GM12865 (cell line): ENCODE data around the gene KNDC1.

Experiments
- DNase-seq: peaks from one replicate; pipeline ENCODE4 v3.0.0; 2010; ENCODE audit warnings: low read depth
- H3K4me3 ChIP-seq: 2 replicates; pipeline ENCODE4 v1.5.1; 2011; ENCODE audit warnings: mild to moderate bottlenecking, low read depth, low read length, control low read depth
- CTCF ChIP-seq: IDR thresholded peaks from 2 replicates; pipeline ENCODE4 v1.5.1; 2011; ENCODE audit warnings: low read length, control low read depth, low read depth, inconsistent platforms; ENCODE audit not compliant: insufficient read depth; ENCODE audit errors: missing control alignments

Gene KNDC1

GRCh38 chr10:133194151-133194550 lies 34.1 kb downstream of the KNDC1 start:
- H3K4me3 ChIP-seq: no peak overlapping the region
- DNase-seq: no peak
- no peak for TF ChIP-seq CTCF

GRCh38 chr10:133195096-133195495 lies 35.1 kb downstream of the KNDC1 start:
- TF ChIP-seq CTCF: no peak
- no peak for DNase-seq
- no peak overlapping the region for H3K4me3 ChIP-seq

- no peak overlapping the region for H3K4me3 ChIP-seq
- no peak for DNase-seq
- no peak for TF ChIP-seq CTCF
These were observed 35.6 kb downstream of the KNDC1 start for GRCh38 chr10:133195611-133196010.

- no peak for TF ChIP-seq CTCF
- DNase-seq: no peak
- H3K4me3 ChIP-seq: no peak overlapping the region
These were observed 36.3 kb downstream of the KNDC1 start for GRCh38 chr10:133196221-133196915.

- TF ChIP-seq CTCF: no peak
- H3K4me3 ChIP-seq: no peak overlapping the region
- DNase-seq: no peak
These were observed 37.1 kb downstream of the KNDC1 start for GRCh38 chr10:133196936-133197758.

GRCh38 chr10:133197786-133198185 lies 37.8 kb downstream of the KNDC1 start:
- DNase-seq: no peak
- no peak for TF ChIP-seq CTCF
- H3K4me3 ChIP-seq: no peak overlapping the region
